ENCODE data around the gene NR3C2.

The NR3C2 gene

DNA sequence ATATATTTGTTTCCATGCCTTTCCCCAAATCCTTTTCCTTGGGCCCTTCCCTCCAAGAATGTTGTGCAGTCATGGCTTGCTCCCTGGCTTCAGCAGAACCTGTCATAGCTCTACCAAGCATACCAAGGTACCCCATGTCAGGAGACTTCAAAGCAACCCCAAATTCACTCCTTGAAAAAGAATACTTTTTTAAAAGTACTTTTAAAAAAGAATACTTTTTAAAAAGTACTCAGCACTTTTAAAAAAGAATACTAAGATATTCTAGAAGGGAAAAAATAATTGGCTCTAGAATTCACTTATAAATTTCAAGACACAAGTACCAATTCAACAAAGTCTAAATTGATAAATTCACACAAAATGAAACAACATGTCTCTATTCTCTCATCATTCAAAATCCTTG, 76.0 kb downstream of the NR3C2 start:
- DNase-seq (ENCODE audit: low spot score): no peak
- in situ Hi-C loops (cut with MboI; ENCODE audit: low pct_unique_long_range_greater_than_20kb, low sequenced_read_pairs, unreplicated experiment): no loop called here
- TF ChIP-seq CTCF (IDR thresholded peaks at IDR 0.05; ENCODE audit: extremely low read depth, insufficient read depth, missing control alignments): no peak

DNA sequence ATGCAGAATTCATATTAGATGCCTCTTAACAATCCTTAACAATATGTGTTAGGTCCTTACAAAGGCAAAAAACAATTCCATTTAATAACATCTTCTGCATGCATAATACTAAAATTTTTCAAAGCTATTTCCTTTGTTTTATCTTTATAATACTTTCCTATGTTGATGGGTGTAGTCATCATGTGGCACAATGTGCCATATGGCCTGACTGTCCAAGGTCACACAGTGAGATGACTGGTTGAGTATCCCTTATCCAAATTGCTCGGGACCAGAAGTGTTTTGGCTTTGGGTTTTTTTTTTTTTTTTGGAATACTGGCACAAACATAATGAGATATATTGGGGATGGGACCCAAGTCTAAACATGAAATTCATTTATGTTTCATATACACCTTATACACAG, 77.7 kb downstream of the NR3C2 start:
- TF ChIP-seq CTCF (IDR thresholded peaks at IDR 0.05; ENCODE audit: extremely low read depth, insufficient read depth, missing control alignments): no peak
- in situ Hi-C loops (cut with MboI; ENCODE audit: low pct_unique_long_range_greater_than_20kb, low sequenced_read_pairs, unreplicated experiment): no loop called here
- no peak for DNase-seq (ENCODE audit: low spot score)

DNA sequence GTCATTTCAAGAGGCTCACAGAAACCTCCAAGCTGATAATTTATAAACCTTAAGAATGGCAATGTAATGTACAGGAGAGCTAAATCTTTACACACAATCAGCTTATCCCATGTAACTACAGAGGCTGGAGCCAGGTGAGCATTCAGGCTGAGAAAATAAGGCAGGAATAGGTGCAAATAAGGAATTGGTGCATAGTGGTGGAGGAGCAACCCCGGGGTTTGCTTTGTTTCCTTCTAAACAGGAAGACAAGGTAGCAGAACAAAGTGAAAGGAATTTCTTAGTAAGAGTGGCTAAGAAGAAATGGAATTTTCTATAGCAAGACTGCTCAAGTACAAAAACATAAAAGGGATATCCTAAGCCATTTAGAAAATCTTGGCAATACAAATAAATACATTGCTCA, 82.4 kb downstream of the NR3C2 start:
- in situ Hi-C loops (cut with MboI; ENCODE audit: low pct_unique_long_range_greater_than_20kb, low sequenced_read_pairs, unreplicated experiment): no loop called here

GRCh38 chr4:148355442-148356123, 86.6 kb downstream of the NR3C2 start:
- DNase-seq (ENCODE audit: low spot score): no peak
- in situ Hi-C loops (cut with MboI; ENCODE audit: low pct_unique_long_range_greater_than_20kb, low sequenced_read_pairs, unreplicated experiment): no loop called here
- no peak for TF ChIP-seq CTCF (IDR thresholded peaks at IDR 0.05; ENCODE audit: extremely low read depth, insufficient read depth, missing control alignments)

More for the DNA sequence above, 82.4 kb downstream of the NR3C2 start:
- TF ChIP-seq CTCF (IDR thresholded peaks at IDR 0.05; ENCODE audit: extremely low read depth, insufficient read depth, missing control alignments): no peak
- no peak for DNase-seq (ENCODE audit: low spot score)

GRCh38 chr4:148354186-148354585, 88.0 kb downstream of the NR3C2 start:
- DNase-seq (ENCODE audit: low spot score): no peak
- in situ Hi-C loops (cut with MboI; ENCODE audit: low pct_unique_long_range_greater_than_20kb, low sequenced_read_pairs, unreplicated experiment): no loop called here
- no peak for TF ChIP-seq CTCF (IDR thresholded peaks at IDR 0.05; ENCODE audit: extremely low read depth, insufficient read depth, missing control alignments)

- no peak for TF ChIP-seq CTCF (IDR thresholded peaks at IDR 0.05; ENCODE audit: extremely low read depth, insufficient read depth, missing control alignments)
- in situ Hi-C loops (cut with MboI; ENCODE audit: low pct_unique_long_range_greater_than_20kb, low sequenced_read_pairs, unreplicated experiment): no loop called here
- no peak for DNase-seq (ENCODE audit: low spot score)
These were observed 88.6 kb downstream of the NR3C2 start for GRCh38 chr4:148353571-148353970.
